ENCODE measurements around the gene DHCR24.

Gene DHCR24

DNA sequence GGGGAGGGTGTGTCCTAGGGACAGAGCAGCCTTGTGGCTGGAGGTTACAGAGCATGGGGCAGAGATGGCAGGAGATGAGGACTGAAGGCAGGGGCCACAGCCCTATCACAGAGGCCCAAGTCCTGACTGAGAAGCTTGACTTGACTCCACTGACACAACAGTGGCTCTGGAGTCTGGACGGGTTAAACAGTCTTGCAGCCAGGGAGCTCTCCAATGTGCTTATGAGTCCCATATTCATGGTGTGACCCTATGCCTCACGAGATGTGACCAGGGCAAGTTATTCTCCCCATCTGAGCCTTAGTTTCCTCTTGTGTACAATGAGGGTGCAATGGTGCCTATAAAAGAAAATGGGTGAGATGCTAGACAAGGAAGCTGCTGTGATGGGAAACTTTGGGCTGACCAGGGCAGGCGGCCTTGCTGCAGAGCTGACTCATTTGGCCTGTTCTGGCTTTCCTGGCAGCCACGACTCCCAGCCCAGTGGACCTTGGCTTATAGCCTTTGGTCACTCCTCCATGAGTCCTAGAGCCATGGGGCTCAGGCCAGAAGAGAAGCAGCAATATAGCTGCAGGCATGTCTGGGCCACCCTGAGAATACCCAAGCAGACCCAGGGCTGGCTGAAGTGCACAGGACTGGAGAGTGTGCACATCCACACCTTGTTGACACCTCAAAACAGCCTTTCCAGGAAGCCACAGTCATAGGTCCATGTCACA, 83.1 kb downstream of the DHCR24 start:
- ATAC-seq (no peak), DNase-seq (no peak)
- Mint-ChIP-seq H3K4me3 (no peak overlapping the region), H3K27me3 (no peaks in the 10 kb centered on the region), H3K36me3 (ENCODE audit: low read depth) (no peaks in the 10 kb centered on the region), H3K4me1 (peaks cover 47% of the 10 kb centered on the region), H3K27ac (no peak overlapping the region), H3K9me3 (no peaks in the 10 kb centered on the region)

DNA sequence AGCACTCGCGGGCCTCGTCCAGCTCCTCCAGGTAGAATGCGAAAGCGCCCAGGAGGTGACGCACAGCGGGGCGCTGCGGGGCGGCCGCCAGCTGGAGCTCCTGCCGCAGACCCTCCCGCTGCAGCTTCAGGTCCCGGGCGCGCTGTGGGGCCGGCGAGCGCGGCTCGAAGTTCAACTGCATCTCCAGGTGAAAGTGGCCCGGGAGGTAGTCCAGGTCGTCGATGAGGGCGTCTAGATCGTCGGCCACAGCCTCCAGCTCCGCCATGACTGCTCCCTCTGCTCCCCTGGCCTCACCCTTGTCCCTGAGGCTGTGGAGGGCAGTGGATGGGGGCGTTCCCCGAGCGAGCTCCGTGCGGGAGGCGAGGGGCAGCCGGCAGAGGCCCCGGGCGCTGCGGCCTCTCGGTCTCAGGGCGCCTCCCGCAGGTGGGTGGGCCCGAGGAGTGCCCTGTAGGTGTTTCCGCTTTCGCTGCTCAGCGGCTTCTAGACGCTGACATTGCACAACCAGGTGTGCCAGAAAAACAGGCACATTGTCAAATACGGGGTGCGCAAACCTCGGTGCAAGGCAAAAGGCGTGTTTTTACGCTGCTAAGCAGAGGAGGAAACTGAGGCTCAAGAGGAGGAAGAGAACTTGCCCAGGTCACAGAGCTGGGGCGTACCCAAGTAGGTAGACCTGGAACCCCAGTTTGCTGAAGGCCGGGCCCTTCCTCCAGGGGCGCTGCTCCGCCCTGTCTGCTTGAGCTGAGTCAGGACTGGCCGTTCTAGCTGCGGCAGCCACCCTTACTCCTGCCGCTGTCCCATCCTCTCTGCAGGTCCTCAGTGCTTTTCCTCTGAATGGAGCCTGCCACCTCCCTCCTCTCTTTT, 85.9 kb downstream of the DHCR24 start, which contains the start of gene TTC22:
Gene TTC22 (minus strand): TSS at position 425 of the 861 bp plus-strand sequence. CDS start 160 bp downstream, at position 265.
- Mint-ChIP-seq H3K36me3 (ENCODE audit: low read depth) (no peaks in the 10 kb centered on the region), H3K27me3 (no peaks in the 10 kb centered on the region), H3K4me3 (peak within 1 kb of the TSS; percentile 79), H3K9me3 (no peaks in the 10 kb centered on the region), H3K4me1 (peaks cover 51% of the 10 kb centered on the region), H3K27ac (peak within 1 kb of the TSS; percentile 55)
- DNase-seq (peak; percentile 74), ATAC-seq (peak; percentile 71)

DNA sequence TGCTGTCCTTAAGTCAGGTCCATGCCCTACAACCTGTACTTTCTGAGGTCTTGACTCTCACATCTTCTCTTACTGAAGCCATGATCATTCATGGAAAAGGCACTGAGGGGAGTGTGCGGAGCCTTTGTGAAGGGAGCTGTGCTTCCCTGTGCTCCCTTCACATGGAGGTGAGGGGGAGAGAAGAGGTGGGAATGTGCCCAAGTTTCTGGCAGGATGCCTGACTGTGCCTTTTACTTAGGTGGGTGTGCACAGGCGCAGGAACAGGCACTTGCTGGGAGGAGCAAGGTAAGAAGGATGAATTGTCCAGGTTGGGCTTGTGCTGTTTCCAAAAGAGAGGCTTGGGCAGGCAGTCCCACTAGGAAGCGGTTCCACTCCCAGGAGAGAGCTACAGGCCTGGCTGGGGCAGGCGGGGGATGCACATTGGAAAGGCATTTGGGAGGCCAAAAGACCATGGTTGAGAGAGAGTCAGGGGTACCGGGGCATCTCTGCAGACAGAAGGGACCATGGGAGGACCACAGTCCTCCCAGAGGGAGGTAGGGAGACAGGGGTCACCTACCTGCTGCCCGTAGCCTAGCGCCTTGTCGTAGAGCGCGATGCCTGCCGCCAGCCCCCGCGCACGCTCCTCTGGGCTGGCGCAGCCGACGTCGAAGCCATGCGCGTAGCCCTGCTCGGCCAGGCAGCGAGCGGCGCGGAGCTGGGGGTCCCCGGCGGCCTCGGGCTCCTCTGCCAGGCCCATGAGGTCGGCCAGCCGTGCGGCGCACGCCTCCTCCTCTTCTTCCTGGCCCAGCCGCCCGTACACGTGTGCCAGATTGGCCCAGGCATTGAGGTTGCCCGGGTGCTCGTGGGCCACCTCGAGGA, 86.7 kb downstream of the DHCR24 start:
- Mint-ChIP-seq H3K4me1 (peaks cover 48% of the 10 kb centered on the region), H3K9me3 (no peaks in the 10 kb centered on the region), H3K27ac (peak overlapping the region; percentile 55), H3K27me3 (no peaks in the 10 kb centered on the region), H3K4me3 (peak overlapping the region; percentile 79), H3K36me3 (ENCODE audit: low read depth) (no peaks in the 10 kb centered on the region)
- DNase-seq: no peak
- no peak for ATAC-seq
